NCI-H524 (cell line): Measurements from ENCODE around the gene BMERB1.

Experiments used
- DNase-seq, 2 experiments: peaks; one replicate each; lab custom pipeline; 2025; lab: John Stamatoyannopoulos, UW

The BMERB1 gene

GRCh38 chr16:15495898-15496297 lies 61.5 kb downstream of the BMERB1 start:
- no peak for DNase-seq

- peak; percentile 68 to 90 for DNase-seq
Observed at GRCh38 chr16:15498427-15499175, 64.2 kb downstream of the BMERB1 start.

GRCh38 chr16:15502041-15502725 lies 67.8 kb downstream of the BMERB1 start:
- no peak for DNase-seq

GRCh38 chr16:15506441-15506840 lies 72.1 kb downstream of the BMERB1 start:
- DNase-seq, result no peak

- DNase-seq, result no peak
Observed at GRCh38 chr16:15507301-15507958, 73.0 kb downstream of the BMERB1 start.

- DNase-seq, result no peak
Observed at GRCh38 chr16:15507959-15508627, 73.7 kb downstream of the BMERB1 start.

- no peak for DNase-seq
Observed at GRCh38 chr16:15509051-15509592, 74.7 kb downstream of the BMERB1 start.

- peak; percentile 54 to 76 for DNase-seq
Observed at GRCh38 chr16:15509593-15510535, 75.5 kb downstream of the BMERB1 start.

GRCh38 chr16:15510992-15511391 lies 76.6 kb downstream of the BMERB1 start:
- DNase-seq, result peak in 1 of 2 experiments; percentile 80

GRCh38 chr16:15511759-15512487 lies 77.5 kb downstream of the BMERB1 start:
- DNase-seq, result no peak

GRCh38 chr16:15513156-15513555 lies 78.8 kb downstream of the BMERB1 start:
- no peak for DNase-seq

- DNase-seq, result no peak
Observed at GRCh38 chr16:15515992-15516391, 81.6 kb downstream of the BMERB1 start.

- DNase-seq, result no peak
Observed at GRCh38 chr16:15516609-15517008, 82.2 kb downstream of the BMERB1 start.

GRCh38 chr16:15517743-15518377 lies 83.5 kb downstream of the BMERB1 start:
- DNase-seq, result no peak

GRCh38 chr16:15518381-15519351 lies 84.3 kb downstream of the BMERB1 start:
- no peak for DNase-seq

GRCh38 chr16:15519790-15520189 lies 85.4 kb downstream of the BMERB1 start:
- no peak for DNase-seq

GRCh38 chr16:15521390-15521757 lies 87.0 kb downstream of the BMERB1 start:
- DNase-seq, result no peak

- no peak for DNase-seq
Observed at GRCh38 chr16:15521758-15522509, 87.5 kb downstream of the BMERB1 start.
